HCT116 (cell line): Measurements from ENCODE around the gene DNAH5. TPM values are rescaled to one million over a fixed set of nuclear protein-coding genes. Genes with fewer than 3 reads are reported as not detected.

ENCODE experiments used
- ATAC-seq: fragments of 200-7000 bp; cut with Tn5 transposase; 2 replicates; pipeline ENCODE4 v1.9.1; 2020; ENCODE audit warnings: mild to moderate bottlenecking, moderate library complexity
- BruUV-seq: library from RNA; stranded (reverse); fragments of 400-500 nt; replicated peaks from 2 replicates; lab custom pipeline; 2021; lab: Mats Ljungman, UMichigan
- CTCF ChIA-PET: fragments of 300-600 bp; sonication (Branson Sonifier 250); formaldehyde crosslinking; loops from one replicate; lab custom pipeline; 2021; ENCODE audit warnings: antibody characterized with exemption; lab: Charles Lee
- POLR2A ChIA-PET: fragments of 300-600, 350-600 bp; sonication (Branson Sonifier 250); formaldehyde crosslinking; loops from one replicate; lab custom pipeline; 2021; ENCODE audit warnings: antibody characterized with exemption; lab: Charles Lee
- RAD21 ChIA-PET, 2 experiments: fragments of 300-600 bp; sonication (Branson Sonifier 250); formaldehyde crosslinking; loops; one replicate each; lab custom pipeline; 2023; ENCODE audit warnings: low total read pairs in 2 of 2; ENCODE audit not compliant: uncharacterized antibody in 2 of 2, unreplicated experiment in 2 of 2, low non-redundant PET in 1 of 2; lab: Charles Lee
- DNase-seq: peaks from one replicate; pipeline ENCODE4 v3.0.0-alpha.2; 2010; ENCODE audit warnings: low read depth, low spot score
- H2AFZ ChIP-seq: fragments of 200-600 bp; shearing (Covaris generic), sonication (generic); 2 replicates; pipeline ENCODE4 v1.6.1; 2017; ENCODE audit warnings: low read depth, mixed run types, mixed read lengths, antibody characterized with exemption, low read length; ENCODE audit not compliant: poor library complexity, severe bottlenecking
- H3K27ac ChIP-seq: 2 replicates; pipeline ENCODE4 v1.5.1; 2012; ENCODE audit warnings: low read depth, low read length
- H3K27me3 ChIP-seq: fragments of 200-600 bp; sonication (generic); 2 replicates; pipeline ENCODE4 v1.6.1; 2016; ENCODE audit warnings: mixed run types, low read length, mixed read lengths; ENCODE audit not compliant: insufficient read depth
- H3K36me3 ChIP-seq, 2 experiments: fragments of 200-500 bp in 1 of 2; fragments of 200-600 bp in 1 of 2; sonication (Bioruptor generic) in 1 of 2; sonication (generic) in 1 of 2; 2 replicates each; pipeline versions ENCODE4 v1.5.1 to v1.6.1; 2014 to 2016; ENCODE audit warnings: low read length in 2 of 2, inconsistent platforms in 1 of 2, mixed read lengths in 1 of 2, mixed run types in 1 of 2; ENCODE audit not compliant: insufficient read depth in 2 of 2, control insufficient read depth in 1 of 2
- H3K4me1 ChIP-seq, 2 experiments: fragments of 200-600 bp in 1 of 2; sonication (generic) in 1 of 2; 2 replicates each; pipeline versions ENCODE4 v1.5.1 to v1.6.1; 2012 to 2017; ENCODE audit warnings: low read length in 2 of 2, inconsistent platforms in 1 of 2, mild to moderate bottlenecking in 1 of 2, mixed read lengths in 1 of 2, mixed run types in 1 of 2, moderate library complexity in 1 of 2; ENCODE audit not compliant: insufficient read depth in 2 of 2, control insufficient read depth in 1 of 2
- H3K4me2 ChIP-seq: fragments of 200-600 bp; sonication (generic); 2 replicates; pipeline ENCODE4 v1.6.1; 2017; ENCODE audit warnings: mixed run types, low read length, mixed read lengths
- H3K4me3 ChIP-seq, 2 experiments: fragments of 200-600 bp in 1 of 2; sonication (generic) in 1 of 2; replicated peaks in 1 of 2; 2 replicates each; pipeline ENCODE4 v1.5.1; 2011 to 2016; ENCODE audit warnings: low read length in 2 of 2, control low read depth in 1 of 2, low read depth in 1 of 2, mild to moderate bottlenecking in 1 of 2, mixed read lengths in 1 of 2, mixed run types in 1 of 2
- H3K79me2 ChIP-seq: fragments of 200-600 bp; sonication (generic); 2 replicates; pipeline ENCODE4 v1.6.1; 2017; ENCODE audit warnings: mild to moderate bottlenecking, mixed run types, low read length, moderate library complexity, mixed read lengths; ENCODE audit not compliant: insufficient read depth
- H3K9ac ChIP-seq: fragments of 200-600 bp; sonication (generic); 2 replicates; pipeline ENCODE4 v1.6.1; 2016; ENCODE audit warnings: low read length, mixed read lengths
- H3K9me2 ChIP-seq: fragments of 200-600 bp; sonication (generic), shearing (Covaris generic); 2 replicates; pipeline ENCODE4 v1.6.1; 2017; ENCODE audit warnings: mixed run types, mild to moderate bottlenecking, moderate library complexity; ENCODE audit not compliant: insufficient read depth
- H3K9me3 ChIP-seq, 2 experiments: fragments of 200-500 bp in 1 of 2; fragments of 200-600 bp in 1 of 2; sonication (Bioruptor generic) in 1 of 2; sonication (generic) in 1 of 2; 2 replicates each; pipeline ENCODE4 v1.6.1; 2014 to 2017; ENCODE audit warnings: low read length in 2 of 2, mixed read lengths in 2 of 2, inconsistent platforms in 1 of 2, low read depth in 1 of 2, mild to moderate bottlenecking in 1 of 2, mixed run types in 1 of 2, moderate library complexity in 1 of 2; ENCODE audit not compliant: control insufficient read depth in 1 of 2, insufficient read depth in 1 of 2
- H4K20me1 ChIP-seq: fragments of 200-600 bp; sonication (generic), shearing (Covaris generic); 2 replicates; pipeline ENCODE4 v1.6.1; 2017; ENCODE audit warnings: mixed run types, mild to moderate bottlenecking, moderate library complexity; ENCODE audit not compliant: insufficient read depth
- CBX3 ChIP-seq: IDR thresholded peaks from 2 replicates; pipeline ENCODE4 v1.6.1; 2012; ENCODE audit warnings: low read depth
- CEBPB ChIP-seq: IDR thresholded peaks from 2 replicates; pipeline ENCODE4 v1.6.1; 2012; ENCODE audit warnings: low read depth
- EZH2phosphoT487 ChIP-seq: fragments of 200-600 bp; IDR thresholded peaks from 2 replicates; pipeline ENCODE4 v1.6.1; 2018; ENCODE audit warnings: antibody characterized with exemption, borderline replicate concordance
- FOSL1 ChIP-seq: IDR thresholded peaks from 2 replicates; pipeline ENCODE4 v1.6.1; 2012; ENCODE audit warnings: low read depth
- JUND ChIP-seq: IDR thresholded peaks from 2 replicates; pipeline ENCODE4 v1.6.1; 2012
- POLR2A ChIP-seq: IDR thresholded peaks from 2 replicates; pipeline ENCODE4 v1.7.0; 2011; ENCODE audit warnings: borderline replicate concordance; ENCODE audit not compliant: insufficient read depth, insufficient read length; ENCODE audit errors: extremely low read depth
- RAD21 ChIP-seq: IDR thresholded peaks from 2 replicates; pipeline ENCODE4 v1.6.1; 2012; ENCODE audit warnings: low read depth, mild to moderate bottlenecking
- YY1 ChIP-seq: IDR thresholded peaks from 2 replicates; pipeline ENCODE4 v1.6.1; 2011; ENCODE audit warnings: low read length, low read depth, moderate library complexity, mild to moderate bottlenecking; ENCODE audit not compliant: insufficient replicate concordance; ENCODE audit errors: extremely low read depth
- ZFX ChIP-seq: fragments of 450-650 bp; IDR thresholded peaks from 2 replicates; pipeline ENCODE4 v1.6.1; 2017
- intact Hi-C: fragments of 100-400 bp; cut with micrococcal nuclease; formaldehyde crosslinking; loops from 2 replicates; pipeline ENCODE4 v1.10.0; 2022
- total RNA-seq: library from RNA; stranded (reverse); gene quantifications from one replicate; pipeline ENCODE4 v1.2.1, GENCODE V29; 2021; ENCODE audit not compliant: unreplicated experiment
- TF ChIP-seq, protein P1 (sequence below), 3 experiments: fragments of 200-600 bp in 1 of 3; sonication (generic) in 1 of 3; IDR thresholded peaks in 2 of 3; conservative IDR thresholded peaks in 1 of 3; 2 replicates each; pipeline ENCODE4 v1.5.1; 2012 to 2017; ENCODE audit warnings: low read depth in 2 of 3, low read length in 2 of 3, antibody characterized with exemption in 1 of 3, borderline replicate concordance in 1 of 3, control low read depth in 1 of 3, mild to moderate bottlenecking in 1 of 3, mixed read lengths in 1 of 3, mixed run types in 1 of 3, moderate library complexity in 1 of 3; ENCODE audit not compliant: insufficient read depth in 1 of 3
- TF ChIP-seq, protein P2 (sequence below): IDR thresholded peaks from 2 replicates; pipeline ENCODE4 v1.6.1; 2012; ENCODE audit warnings: low read depth
- TF ChIP-seq, protein P3 (sequence below): IDR thresholded peaks from 2 replicates; pipeline ENCODE4 v1.6.1; 2012

The DNAH5 gene
- total RNA-seq, 1 experiment from 2014 or later = 0.37 TPM

DNA sequence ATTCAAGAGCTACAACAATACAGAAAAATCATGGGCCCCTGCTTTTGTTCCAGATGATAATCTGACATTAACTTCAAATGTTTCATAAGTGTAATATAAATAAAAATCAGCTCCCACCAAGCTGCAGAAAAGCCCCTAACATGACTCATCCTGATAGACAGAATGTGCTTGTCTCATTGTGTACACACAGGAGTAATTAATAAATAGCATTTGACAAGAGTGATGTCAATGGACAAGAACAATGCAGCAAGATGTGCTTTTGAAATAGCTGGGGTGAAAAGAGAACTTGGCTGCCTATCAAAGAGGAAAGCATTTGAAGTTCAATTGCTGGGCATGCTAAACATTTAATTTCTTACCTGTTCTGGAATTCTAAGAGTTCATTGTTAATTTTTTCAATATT is 79.2 kb downstream of the DNAH5 start:
- no peaks in the 10 kb centered on the region for H3K27me3 ChIP-seq
- no peak overlapping the region for H3K9ac ChIP-seq
- intact Hi-C loops = no loop called here
- H3K27ac ChIP-seq = no peak overlapping the region
- H3K36me3 ChIP-seq = no peaks in the 10 kb centered on the region
- H2AFZ ChIP-seq = no peak overlapping the region
- no peaks in the 10 kb centered on the region for H3K9me2 ChIP-seq
- no peak for DNase-seq
- no peak overlapping the region for H3K4me2 ChIP-seq
- POLR2A ChIA-PET = no interaction called here
- H3K4me3 ChIP-seq = no peak overlapping the region
- BruUV-seq = no TSS peak
- ATAC-seq = no peak
- H4K20me1 ChIP-seq = no peaks in the 10 kb centered on the region
- H3K9me3 ChIP-seq = no peaks in the 10 kb centered on the region
- CTCF ChIA-PET = no interaction called here
- TF ChIP-seq EZH2phosphoT487 = no peak
- H3K4me1 ChIP-seq = no peaks in the 10 kb centered on the region
- no peaks in the 10 kb centered on the region for H3K79me2 ChIP-seq
- RAD21 ChIA-PET = no interaction called here

DNA sequence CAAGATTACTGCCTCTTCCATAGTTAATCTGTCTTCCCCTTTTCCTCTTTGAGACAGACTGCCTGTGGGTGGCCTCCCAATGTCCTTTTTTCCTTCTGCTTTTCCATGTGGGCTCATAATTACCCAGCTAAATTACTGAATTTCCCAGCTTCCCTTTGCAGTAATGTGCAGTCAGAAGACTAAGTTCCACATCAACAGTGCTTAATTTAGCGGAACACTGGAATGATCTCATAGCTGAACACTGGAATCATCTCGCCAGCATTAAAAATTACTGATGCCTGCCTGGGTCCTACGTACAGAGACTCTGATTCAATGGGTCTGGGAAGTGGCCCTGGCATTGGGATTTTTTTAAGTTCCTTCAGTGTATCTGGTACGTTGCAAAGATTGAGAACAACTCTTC is 84.3 kb downstream of the DNAH5 start:
- no TSS peak for BruUV-seq

More for the DNA sequence above, 84.3 kb downstream of the DNAH5 start:
- ChIA-PET CTCF (no interaction called here), POLR2A (no interaction called here), RAD21 (no interaction called here)
- H3K79me2 ChIP-seq = no peaks in the 10 kb centered on the region
- intact Hi-C loops = no loop called here
- no peak overlapping the region for H2AFZ ChIP-seq
- H3K27ac ChIP-seq = no peak overlapping the region
- no peaks in the 10 kb centered on the region for H3K36me3 ChIP-seq
- no peak overlapping the region for H3K9ac ChIP-seq
- no peaks in the 10 kb centered on the region for H3K4me1 ChIP-seq
- no peak overlapping the region for H3K4me3 ChIP-seq
- H3K9me2 ChIP-seq = no peaks in the 10 kb centered on the region
- H3K27me3 ChIP-seq = no peaks in the 10 kb centered on the region
- no peaks in the 10 kb centered on the region for H4K20me1 ChIP-seq
- no peak for DNase-seq
- no peak for ATAC-seq
- no peaks in the 10 kb centered on the region for H3K9me3 ChIP-seq
- no peak overlapping the region for H3K4me2 ChIP-seq
- TF ChIP-seq CBX3 = no peak
- TF ChIP-seq YY1 = no peak
- TF ChIP-seq ZFX = no peak
- TF ChIP-seq, protein P1, sequence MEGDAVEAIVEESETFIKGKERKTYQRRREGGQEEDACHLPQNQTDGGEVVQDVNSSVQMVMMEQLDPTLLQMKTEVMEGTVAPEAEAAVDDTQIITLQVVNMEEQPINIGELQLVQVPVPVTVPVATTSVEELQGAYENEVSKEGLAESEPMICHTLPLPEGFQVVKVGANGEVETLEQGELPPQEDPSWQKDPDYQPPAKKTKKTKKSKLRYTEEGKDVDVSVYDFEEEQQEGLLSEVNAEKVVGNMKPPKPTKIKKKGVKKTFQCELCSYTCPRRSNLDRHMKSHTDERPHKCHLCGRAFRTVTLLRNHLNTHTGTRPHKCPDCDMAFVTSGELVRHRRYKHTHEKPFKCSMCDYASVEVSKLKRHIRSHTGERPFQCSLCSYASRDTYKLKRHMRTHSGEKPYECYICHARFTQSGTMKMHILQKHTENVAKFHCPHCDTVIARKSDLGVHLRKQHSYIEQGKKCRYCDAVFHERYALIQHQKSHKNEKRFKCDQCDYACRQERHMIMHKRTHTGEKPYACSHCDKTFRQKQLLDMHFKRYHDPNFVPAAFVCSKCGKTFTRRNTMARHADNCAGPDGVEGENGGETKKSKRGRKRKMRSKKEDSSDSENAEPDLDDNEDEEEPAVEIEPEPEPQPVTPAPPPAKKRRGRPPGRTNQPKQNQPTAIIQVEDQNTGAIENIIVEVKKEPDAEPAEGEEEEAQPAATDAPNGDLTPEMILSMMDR (IDR thresholded peaks at IDR 0.05 in 2 of 3, conservative IDR thresholded peaks at IDR 0.05 in 1 of 3; ENCODE audit: borderline replicate concordance in 1 of 3, insufficient read depth in 1 of 3, low read depth in 2 of 3, low read length in 2 of 3) = no peak
- TF ChIP-seq RAD21 = no peak
- TF ChIP-seq POLR2A = no peak
- TF ChIP-seq FOSL1 = no peak
- no peak for TF ChIP-seq CEBPB
- TF ChIP-seq, protein P2, sequence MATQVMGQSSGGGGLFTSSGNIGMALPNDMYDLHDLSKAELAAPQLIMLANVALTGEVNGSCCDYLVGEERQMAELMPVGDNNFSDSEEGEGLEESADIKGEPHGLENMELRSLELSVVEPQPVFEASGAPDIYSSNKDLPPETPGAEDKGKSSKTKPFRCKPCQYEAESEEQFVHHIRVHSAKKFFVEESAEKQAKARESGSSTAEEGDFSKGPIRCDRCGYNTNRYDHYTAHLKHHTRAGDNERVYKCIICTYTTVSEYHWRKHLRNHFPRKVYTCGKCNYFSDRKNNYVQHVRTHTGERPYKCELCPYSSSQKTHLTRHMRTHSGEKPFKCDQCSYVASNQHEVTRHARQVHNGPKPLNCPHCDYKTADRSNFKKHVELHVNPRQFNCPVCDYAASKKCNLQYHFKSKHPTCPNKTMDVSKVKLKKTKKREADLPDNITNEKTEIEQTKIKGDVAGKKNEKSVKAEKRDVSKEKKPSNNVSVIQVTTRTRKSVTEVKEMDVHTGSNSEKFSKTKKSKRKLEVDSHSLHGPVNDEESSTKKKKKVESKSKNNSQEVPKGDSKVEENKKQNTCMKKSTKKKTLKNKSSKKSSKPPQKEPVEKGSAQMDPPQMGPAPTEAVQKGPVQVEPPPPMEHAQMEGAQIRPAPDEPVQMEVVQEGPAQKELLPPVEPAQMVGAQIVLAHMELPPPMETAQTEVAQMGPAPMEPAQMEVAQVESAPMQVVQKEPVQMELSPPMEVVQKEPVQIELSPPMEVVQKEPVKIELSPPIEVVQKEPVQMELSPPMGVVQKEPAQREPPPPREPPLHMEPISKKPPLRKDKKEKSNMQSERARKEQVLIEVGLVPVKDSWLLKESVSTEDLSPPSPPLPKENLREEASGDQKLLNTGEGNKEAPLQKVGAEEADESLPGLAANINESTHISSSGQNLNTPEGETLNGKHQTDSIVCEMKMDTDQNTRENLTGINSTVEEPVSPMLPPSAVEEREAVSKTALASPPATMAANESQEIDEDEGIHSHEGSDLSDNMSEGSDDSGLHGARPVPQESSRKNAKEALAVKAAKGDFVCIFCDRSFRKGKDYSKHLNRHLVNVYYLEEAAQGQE = no peak
- no peak for TF ChIP-seq EZH2phosphoT487
- no peak for TF ChIP-seq JUND
- TF ChIP-seq, protein P3, sequence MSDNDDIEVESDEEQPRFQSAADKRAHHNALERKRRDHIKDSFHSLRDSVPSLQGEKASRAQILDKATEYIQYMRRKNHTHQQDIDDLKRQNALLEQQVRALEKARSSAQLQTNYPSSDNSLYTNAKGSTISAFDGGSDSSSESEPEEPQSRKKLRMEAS = no peak
- TF ChIP-seq, all 23 proteins: peak for 0
